SIG-M5 (cell line): ENCODE results near the gene SLC2A10.
"Not testable (repeated sequence)": the region's sequence is repeated elsewhere in the genome, so short reads cannot be mapped to it uniquely, and the experiment has no call there.

ENCODE experiments used
- DNase-seq: peaks from one replicate; lab custom pipeline; 2025; lab: John Stamatoyannopoulos, UW

The SLC2A10 gene

DNA sequence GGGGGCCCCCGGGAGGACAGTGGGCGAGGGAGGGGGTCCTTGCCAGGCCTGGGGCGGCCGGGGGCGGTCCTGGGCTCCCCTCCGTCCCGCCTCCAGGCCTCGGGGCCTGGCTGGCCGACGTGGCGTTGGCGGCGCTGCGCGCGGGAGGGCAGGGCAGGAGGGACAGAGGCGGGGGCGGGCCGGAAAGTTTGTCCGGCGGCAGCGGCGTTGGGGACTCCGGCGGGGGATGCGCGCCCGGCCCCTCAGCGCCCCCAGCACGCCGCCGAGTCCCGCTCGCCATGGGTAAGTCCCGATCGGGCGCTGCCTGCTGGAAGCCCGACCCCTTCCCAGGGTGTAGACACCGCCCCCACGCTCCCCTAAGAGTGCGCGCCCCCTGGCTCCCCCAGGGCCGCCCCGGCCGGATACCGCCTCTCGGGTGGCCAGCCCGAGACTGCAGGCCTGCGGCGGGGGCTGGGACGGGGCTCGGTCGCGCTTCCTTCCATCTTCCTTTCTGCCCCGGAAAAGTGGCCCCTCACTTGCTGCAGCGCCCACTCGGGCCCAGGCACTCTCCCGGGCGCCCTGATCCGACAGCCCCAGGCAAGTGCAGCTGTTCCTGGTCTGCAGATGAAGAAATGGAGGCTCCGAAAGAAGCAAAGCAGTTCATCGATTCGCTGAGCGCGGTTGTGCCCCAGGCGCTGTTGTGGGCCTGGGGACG lies at the start of gene SLC2A10:
SLC2A10 (plus strand) TSS at position 191 of the 694 bp plus-strand sequence; CDS start at position 279, 88 bp downstream.
- no peak for DNase-seq

DNA sequence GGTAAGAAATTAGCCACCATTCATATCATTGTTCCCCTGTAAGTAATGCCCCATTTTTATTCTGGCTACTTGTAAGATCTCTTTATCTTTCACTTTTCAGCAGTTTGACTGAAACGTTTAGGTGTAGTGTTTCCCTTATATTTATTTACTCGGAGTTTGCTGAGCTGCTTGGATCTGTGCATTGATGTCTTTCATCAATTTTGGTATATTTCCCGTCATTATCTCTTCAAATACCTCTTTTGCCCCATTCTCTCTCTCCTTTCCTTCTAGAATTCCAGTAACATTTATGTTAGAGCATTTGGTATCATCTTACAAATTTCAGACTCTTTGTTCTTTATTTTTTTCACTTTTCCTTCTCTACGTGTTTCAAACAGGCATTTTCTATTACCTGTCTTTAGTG lies 49.0 kb upstream of the SLC2A10 start:
- DNase-seq = no peak

DNA sequence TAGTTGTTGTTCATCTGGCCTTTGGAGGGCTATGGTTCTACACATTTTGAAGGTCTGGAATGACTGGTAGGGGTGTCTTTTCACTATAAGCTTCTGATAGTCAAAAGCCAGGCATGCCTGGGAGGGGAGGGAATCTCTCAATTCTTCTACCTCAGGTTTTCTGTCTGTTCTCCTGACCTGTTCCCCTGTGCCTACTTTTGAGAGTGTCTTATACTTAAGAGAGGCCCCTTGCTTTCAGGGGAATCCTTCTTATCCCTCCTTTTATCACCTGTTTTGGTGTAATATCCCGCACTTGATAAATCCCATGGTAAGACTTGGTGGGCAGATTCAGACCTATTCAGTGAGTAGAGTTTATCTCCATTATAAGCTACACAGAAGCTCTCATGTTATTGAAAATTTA lies 47.8 kb upstream of the SLC2A10 start:
- DNase-seq = no peak

DNA sequence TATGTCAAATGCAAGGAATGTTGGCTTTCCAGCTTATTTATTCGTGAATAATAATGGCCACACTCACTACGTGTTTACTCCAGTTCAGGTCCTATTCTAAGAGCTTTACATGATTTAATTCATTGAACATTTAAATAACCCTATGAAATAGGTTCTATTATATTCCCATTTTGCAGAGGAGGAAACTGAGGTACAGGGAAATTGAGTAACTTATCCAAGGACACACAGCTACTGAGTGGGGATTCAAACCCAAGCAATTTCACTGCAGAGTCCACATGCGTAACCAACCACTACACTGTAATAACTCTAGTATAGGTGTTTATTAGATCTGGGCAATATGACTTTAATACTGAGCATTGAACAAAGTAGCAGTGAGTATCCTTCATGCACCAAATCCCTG lies 45.9 kb upstream of the SLC2A10 start:
- DNase-seq = no peak

DNA sequence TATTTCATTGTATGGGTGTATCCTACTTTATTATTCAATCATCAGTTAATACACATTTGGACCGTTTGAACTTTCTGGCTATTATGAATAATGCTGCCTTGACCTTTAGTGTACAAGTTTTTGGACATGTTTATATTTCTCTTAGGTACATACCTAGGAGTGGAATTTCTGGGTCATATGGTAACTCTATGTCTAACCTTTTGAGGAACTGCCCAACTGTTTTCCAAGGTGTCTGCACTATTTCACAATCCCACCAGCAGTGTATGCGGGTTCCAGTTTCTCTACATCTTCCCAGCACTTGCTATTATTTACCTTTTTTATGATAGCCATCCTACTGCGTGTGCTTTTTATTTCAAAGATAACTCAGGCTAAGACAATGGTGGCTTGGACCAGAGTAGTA lies 43.8 kb upstream of the SLC2A10 start:
- no peak for DNase-seq

DNA sequence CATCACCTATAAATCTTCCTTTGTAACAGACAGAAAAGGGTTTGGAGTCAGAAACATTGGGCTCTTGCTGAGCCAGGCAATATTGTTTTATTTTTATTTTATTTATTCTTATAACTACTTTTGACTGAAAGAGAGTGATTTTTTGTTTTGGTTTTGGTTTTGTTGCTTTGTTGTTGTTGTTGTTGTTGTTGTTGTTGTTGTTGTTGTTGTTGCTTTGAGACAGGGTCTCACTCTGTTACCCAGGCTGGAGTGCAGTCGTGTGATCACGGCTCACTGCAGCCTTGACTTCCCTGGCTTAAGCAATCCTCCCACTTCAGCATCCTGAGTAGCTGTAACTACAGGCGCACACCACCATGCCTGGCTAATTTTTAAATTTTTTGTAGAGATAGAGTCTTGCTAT lies 43.1 kb upstream of the SLC2A10 start:
- no peak for DNase-seq

DNA sequence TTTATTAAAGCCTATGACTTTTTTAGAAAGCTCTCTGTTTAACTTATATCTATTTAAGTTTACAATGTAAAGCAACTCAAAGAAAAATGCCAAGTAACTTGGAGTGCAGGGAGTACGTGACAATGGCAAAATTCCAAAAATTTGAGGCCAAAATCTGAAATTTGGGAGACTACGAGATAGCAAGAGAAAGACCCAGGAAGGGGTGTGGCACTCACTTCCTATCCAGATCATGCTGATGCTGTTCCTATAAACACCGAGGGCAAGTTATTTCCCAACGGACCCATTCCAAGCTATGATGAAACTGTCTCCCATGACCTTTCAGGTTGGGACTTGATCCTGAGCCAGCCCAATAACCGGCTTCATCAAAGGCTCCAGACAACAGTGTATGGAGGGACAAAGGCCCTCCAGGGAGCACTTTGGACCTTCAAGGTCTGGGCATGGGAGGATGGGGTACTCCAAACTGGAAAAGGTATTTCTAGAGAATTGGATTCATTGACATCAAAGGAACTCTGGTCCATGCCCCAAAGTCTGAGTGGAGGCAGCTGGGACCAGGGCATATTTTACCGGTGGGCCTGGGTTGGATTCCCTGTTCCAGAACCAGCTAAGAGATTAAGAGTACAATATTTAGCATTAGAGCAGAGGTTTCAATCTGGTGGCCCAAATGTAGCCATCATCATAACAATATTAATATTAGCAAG lies 42.5 kb upstream of the SLC2A10 start:
- no peak for DNase-seq

DNA sequence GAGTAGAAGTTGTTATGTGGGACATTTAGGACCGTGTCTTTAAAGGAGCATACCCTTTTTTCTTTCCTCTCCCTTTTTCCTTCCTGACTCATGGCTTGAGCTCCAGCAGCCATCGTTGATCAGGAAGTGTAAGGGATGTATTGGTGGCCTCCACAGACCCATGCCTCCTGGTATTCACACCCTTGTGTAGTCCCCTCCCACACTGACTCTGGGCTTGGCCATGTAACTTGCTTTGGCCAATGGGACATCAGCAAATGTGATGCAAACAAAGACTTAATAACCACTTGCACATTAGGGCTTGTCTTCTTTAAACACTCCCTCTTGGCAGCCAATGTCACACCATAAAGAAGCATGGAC lies 39.2 kb upstream of the SLC2A10 start:
- no peak for DNase-seq

DNA sequence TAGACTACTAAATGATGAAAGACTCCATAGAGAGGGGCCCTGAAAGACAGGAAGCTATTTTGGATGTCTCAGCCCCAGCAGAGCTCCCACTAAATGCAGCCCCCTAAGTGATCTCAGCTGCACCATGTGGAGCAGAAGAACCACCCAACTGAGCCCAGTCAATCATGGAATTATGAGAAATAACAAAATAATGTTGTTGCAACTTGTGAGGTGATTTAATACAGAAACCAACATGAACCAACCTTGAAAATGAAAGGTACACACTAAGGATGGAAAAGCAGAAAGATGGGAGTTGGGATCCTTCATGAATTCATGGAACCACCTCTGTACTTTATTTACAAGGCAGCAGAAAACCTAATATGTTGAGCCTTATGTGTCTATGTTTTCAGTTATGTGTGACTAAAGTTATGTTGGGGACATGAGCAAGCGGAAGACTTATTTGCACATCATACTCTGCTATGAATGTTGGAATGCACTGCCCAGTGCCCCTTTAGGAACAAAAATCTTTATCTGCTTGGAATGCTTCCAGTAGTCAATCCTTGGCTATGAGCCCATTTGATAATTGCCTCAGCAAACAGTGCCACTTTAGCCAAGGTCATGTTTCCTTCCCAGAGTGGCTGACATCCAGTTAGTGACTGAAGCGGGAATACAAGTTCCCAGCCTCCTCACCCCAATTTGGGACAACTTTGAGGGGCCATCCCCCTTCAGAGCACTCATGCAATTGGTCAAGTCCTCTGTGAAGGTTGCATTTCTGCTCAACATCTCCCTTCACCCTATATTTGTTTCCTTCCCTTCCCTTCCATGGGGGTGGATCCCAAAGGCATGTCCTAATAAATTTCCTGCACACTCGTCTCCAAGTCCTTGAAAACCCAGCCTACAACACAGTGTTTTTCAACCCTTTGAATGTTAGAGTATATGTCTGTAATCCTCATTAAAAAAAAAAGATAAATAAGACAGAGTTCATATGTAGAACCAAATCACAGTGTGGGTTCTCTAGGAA lies 38.6 kb upstream of the SLC2A10 start:
- DNase-seq = no peak

DNA sequence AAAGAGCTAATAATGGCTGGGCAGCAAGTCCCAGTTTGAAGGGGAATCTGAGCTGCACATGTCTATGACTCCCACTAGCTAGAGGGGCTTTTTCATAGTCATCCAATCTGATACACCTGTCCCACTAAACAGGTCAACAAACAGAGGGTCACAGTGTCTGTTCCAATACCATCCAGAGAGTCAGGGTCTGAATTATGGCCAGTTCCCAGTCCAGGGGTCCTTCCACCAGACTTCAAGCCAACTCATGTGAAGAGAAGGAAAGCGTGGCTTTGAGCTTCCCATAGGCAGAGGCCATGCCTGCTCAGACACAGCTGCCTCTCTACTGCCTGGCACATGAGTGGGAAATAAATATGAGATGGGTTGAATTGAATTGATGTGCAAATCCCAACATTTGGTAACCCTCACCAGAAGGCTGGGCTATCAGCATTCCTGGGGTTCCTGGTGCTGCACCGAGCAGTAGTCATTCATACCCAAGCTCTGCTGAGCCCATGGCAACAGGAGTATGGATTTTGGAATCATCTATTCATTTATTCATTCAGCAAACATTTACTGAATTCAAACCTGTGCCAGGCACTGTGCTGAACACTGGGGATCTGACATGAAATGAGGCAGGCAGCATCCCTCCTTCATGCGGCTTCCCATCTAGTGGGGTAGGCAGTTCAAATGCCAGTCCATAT lies 37.4 kb upstream of the SLC2A10 start:
- no peak for DNase-seq

DNA sequence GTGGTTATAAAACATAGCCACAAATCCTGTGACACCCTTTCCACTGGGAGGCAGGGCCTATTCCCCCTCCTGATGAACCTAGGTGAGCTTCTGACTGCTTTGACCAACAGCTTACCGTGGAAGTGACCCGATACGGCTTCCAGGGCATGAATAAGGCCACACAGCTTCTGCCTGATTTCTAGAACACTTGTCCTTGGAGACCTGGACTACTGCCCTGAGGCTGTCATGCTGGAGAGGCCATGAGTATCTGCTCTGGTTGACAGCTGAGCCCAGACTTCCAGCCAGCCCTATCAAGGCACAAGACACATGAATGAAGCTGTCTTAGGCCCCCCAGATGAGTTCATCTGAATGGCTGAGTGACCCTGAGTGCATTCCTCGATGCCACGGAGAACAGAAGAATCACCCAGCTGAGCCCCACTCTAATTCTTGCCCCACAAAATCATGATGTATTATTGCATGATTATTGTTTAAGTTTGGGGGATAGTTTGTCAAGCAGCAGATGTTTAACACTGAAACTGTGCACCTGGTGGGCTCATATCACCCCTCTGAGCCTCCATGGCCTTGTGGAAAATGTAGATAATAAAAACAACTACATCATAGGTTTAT lies 36.8 kb upstream of the SLC2A10 start:
- DNase-seq = no peak

DNA sequence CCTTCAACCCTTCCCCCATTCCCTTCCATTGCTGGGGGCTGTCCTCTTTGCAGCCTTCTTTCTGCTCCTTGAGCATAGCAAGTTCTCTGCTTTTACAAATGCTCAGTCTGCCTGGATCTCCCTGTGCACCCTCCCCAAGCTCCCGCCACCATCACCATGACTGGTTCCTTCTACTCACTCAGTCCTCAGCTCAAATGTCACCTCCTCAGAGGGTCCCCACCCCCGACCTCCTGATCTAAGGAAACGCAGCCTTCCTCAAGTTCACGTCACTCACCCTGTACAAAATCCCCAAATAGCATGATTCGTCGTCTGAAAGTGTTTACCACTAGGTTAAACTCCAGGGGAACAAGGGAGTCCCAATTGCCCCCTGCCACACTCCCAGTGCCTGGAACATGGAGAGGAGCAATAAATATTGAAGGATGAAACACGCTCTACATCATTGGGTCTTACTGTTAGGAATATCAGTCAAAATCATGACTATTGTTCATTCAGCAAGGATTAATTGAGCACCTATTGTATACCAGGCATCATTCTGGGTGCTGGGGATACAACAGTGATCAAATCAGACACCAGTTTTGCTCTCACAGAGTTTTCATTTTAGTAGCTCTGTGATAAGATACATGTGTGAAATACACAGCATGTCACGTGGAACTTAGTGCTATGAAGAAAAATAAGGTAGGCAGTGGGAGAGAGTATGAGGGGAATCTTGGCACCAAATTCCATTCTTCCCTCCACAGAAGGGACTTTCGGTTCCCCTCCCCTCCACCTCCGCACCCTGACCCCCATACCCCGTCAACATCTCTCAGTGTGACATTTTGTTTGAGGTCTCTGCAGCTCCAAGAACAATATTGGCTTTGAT lies 35.8 kb upstream of the SLC2A10 start:
- DNase-seq = no peak

DNA sequence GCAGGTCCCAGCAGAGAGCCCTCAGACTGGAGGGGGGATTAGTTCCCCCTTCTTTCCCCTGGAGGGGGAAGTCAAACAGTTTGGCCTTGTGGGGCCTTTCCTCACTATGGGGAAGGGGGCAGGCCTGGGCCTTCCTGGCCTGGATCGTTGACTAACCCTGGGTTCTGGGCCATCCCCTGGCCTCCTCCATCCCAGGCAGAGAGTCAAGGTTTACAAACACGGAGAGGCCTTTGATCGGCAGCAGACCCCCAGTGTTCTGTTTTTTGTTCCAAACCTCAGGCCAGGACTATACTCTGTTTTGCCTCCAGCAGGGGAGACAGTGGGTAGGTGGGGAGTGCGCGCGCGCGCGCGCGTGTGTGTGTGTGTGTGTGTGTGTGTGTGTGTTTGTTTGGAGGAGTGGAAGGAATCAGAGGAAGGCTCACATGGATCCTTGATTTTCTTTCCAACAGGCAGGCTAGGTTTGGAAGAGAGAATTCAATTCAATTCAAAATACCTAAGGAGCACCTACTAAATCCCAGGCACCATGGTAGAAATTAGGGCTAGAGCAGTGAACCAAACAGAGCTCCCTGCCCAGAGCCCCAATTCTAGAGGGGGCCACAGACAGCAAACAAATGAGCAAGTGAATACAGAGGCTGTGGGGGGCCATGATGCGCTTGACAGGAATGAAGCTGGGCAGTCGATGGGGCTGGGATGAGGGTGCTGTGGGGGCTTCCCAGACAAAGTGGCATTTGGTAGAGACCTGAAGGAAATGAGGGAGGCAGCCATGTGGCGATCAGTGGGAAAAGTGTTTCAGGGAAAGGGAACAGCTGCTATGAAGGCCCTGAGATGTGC lies 35.0 kb upstream of the SLC2A10 start:
- no peak for DNase-seq

DNA sequence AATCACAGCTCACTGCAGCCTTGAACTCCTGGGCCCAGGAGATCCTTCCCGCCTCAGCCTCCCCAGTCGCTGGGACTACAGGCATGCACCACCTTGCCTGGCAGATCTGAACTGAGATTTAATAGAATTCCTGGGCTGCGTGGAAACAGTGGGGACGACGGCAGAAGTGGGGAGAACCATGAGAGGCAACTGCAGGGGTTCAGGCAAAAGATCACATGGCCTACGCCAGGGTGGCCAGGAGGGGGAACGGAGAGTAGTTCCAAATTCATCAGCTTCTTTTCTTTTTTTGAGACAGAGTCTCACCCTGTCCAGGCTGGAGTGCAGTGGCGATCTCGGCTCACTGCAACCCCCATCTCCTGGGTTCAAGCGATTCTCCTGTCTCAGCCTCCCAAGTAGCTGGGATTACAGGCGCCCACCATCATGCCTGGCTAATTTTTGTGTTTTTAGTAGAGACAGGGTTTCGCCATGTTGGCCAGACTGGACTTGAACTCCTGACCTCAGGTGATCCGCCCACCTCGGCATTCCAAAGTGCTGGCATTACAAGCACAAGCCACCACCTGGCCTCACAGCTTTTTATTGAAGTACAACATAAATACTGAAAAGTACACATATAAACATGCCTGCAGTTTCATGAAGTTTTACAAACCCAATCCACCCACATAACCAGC lies 32.7 kb upstream of the SLC2A10 start:
- not testable (repeated sequence) for DNase-seq

DNA sequence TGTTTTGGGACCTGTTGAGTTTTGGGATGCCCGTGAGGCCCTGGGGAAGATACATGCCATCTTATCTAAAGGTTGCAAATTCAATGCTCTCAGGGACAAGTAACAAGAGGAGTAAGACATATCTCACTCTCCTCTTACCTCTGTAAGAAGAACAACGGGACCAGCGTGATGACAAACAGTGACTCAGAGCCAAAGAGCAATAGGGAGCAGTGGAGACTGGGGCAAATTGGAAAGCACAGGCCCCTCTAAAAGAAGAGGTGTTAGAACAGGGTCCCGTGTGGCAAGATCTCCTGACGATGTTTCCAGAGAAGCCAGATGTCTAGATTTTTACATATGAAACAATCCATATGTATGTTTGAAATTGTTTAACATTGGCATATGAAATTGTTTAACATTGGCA lies 31.8 kb upstream of the SLC2A10 start:
- no peak for DNase-seq

DNA sequence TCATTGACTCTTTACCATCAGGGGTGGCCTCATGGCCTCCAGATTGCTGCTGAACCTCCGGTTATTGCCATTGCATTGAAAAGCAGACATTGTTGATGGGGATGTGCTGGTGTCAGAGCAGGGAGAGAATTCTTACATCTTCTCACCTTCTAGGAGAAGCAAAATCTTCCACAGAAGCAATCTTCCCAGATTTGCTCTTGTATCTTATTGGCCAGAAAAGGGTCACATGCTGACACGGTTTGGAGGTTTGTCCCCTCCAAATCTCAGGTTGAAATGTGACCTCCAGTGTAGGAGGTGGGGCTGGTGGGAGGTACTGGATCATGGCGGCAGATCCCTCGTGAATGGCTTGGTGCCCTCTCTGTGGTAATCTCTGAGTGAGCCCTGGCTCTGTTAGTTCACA lies 30.9 kb upstream of the SLC2A10 start:
- DNase-seq = no peak

DNA sequence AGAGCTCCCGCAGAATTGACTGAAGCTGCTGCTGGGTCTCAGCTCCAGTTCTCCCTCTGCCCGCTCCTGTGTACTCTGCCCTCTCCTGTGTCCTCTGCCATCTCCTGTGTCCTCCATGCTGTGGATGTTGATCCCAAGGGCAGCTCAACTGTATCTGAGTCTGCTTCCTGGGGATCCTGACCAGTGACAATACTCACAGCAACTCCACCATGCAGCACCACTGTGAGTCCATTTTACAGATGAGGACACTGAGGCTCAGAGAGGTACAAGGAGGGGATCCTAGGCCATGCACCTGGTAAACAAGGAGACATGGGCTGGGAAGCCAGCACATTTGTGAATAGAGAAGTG lies 28.8 kb upstream of the SLC2A10 start:
- DNase-seq = no peak

DNA sequence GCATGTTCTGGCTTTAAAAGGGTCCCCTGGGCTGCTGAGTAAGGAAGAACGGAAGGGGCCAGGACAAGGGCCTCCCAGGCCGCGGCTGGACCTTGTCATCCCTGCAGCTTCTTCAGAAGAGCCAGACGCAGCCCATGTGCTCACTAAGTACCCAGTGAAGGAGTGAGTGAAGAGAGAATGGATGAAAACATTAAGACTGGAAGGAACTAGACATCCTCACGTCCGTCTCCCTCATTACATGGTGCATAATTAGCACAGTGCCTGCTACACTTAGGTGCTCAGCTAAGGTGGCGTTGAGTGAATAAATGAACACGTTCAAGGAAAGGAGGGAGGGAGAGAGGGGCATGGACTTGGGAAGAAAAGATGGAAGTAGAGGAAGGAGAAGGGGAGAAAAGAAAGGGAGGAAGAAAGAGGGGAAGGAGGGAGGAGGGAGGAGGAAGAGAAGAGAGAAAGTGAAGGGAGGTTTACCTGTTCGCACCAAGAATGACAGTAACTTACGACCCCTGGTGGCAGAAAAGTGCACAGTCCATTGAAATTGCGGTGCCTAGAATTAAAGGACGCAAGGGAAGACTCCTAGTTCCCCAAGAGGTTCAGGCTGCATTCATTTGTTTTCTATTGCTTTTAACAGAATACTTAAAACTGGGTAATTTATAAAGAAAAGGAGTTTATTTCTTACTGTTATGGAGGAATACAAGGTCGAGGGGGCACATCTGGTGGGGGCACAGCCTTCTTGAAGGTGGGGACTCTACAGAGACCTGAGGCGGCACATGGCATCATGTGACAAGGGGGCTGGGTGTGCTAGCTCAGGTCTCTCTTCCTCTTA lies 28.2 kb upstream of the SLC2A10 start:
- no peak for DNase-seq
